GM12801 (cell line): ENCODE data around the gene UBE2L3.

ENCODE experiments used
- CTCF ChIP-seq: IDR thresholded peaks from one replicate; pipeline ENCODE4 v1.5.1; 2011; ENCODE audit warnings: control low read depth; ENCODE audit not compliant: insufficient read length; ENCODE audit errors: extremely low read depth

Gene UBE2L3

GRCh38 chr22:21599053-21599893 lies 31.8 kb downstream of the UBE2L3 start:
- no peak for TF ChIP-seq CTCF

- no peak for TF ChIP-seq CTCF
These were observed 35.1 kb downstream of the UBE2L3 start for GRCh38 chr22:21602579-21602978.

DNA sequence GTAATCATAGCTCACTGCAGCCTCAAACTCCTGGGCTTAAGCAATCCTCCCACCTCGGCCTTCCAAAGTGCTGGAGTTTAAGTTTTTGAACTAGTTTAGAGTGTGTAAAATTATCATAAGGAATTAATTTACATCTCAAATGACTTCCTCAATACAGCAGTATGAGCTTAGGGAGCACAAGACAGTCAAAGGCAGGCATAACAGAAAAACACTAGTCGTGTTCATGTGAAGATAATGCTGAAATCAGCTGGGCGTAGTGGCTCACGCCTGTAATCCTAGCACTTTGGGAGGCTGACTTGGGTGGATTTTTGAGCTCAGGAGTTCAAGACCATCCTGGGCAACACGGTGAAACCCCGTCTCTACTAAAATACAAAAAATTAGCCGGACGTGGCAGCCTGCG lies 36.5 kb downstream of the UBE2L3 start:
- TF ChIP-seq CTCF = no peak

DNA sequence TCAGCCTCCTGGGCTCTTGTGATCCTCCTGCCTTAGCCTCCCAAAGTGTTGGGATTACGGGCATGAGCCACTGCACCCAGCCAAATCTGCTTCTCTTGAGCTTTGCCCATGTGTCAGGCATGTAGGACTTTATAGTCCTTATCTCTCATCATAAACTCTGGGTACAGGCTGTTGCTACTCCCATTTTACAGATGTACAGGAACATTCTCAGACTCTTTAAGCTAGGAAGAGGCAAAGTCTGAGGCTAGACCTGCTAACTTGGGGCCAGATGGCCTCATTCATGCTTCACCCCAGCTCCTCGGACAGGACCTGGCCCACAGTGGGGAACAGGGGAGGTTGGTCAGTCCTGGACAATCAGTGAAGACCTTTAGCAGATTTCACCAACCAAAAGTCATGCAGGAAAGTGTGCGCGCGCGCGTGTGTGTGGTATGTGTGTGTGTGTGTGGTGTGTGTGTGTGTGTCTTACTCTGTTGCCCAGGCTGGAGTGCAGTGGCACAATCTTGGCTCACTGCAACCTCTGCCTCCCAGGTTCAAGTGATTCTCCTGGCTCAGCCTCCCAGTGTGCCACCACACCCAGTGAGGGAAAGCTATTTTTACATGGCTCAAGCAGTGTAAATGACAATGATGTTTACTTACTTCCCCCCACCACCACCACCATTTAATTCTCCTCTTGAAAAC lies 38.5 kb downstream of the UBE2L3 start:
- no peak for TF ChIP-seq CTCF

DNA sequence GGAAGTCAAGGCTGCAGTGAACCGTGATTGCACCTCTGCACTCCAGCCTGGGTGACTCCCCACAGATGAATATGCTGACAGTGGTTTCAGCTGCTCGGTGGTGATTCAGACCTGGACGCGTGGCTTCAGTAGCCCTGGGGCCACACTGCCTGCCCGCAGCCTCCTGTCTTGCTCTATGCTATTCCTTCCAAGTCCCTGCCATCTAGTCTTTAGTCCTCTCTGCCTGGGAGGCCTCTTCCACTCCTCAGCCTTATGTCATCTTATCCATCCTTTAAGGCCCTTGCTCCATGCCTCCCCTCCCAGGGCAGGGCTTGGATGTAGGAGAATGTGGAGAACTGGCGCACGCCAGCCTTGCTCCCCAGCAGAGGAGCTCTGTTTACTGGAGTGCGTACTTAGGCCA lies 39.3 kb downstream of the UBE2L3 start:
- TF ChIP-seq CTCF = no peak

DNA sequence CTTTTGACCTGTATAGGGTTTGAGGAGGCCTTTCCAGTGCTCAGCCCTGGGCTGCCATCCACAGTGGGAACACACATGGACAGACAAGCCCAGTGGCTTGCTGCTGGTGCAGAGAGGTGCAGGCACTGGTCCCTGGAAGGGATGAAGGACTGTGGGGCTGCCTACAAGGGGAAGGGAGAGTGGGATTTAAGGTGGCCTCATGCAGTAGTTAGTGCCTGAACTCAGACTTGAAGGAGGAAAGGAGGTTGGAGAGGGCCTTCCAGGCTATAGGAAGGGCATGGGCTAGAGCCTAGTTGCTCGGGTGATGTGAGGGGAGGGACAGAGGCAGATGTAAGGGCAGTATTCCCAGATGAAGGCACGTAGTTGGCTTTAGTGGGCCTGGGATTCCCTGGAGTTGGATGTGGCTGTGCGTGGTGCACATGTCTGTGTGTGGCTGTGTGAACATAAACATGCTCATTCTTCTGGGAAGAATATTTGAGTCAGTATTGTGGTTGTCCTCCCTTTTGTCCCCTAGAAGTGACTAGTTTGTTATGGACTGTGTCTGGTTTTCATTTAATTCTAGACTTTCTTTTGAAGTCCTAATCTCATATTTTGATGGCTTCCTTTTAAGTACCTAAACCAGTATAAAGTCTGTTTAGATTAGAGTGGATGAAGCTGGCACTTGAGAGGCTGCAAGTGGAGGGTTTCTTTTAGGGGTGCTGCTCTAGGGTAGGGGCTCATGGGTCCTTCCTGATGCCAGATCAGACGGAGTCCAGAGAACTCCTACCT lies 43.9 kb downstream of the UBE2L3 start:
- TF ChIP-seq CTCF = no peak

GRCh38 chr22:21612858-21613257 lies 45.3 kb downstream of the UBE2L3 start:
- no peak for TF ChIP-seq CTCF
